ENCODE measurements around the gene AGBL5.

The AGBL5 gene

GRCh38 chr2:27086090-27086723, 34.7 kb downstream of the AGBL5 start:
- peak; percentile 96 for DNase-seq
- TF ChIP-seq EZH2 (optimal IDR thresholded peaks at IDR 0.05; ENCODE audit: low read depth, low read length) (no peak), CTCF (IDR thresholded peaks at IDR 0.05; ENCODE audit: low read length) (peak; percentile 63)
- Histone ChIP-seq H3F3A (ENCODE audit: insufficient read depth, low read length) (peaks cover 24% of the 10 kb centered on the region), H3K4me1 (ENCODE audit: low read length) (peaks cover 15% of the 10 kb centered on the region), H2AFZ (ENCODE audit: low read length) (peak overlapping the region; percentile 29), H3K27me3 (replicated peaks; ENCODE audit: insufficient read depth, low read length) (no peaks in the 10 kb centered on the region), H3K36me3 (replicated peaks; ENCODE audit: insufficient read depth, low read length) (no peaks in the 10 kb centered on the region), H3K4me2 (ENCODE audit: low read depth, low read length) (peak overlapping the region; percentile 59), H3K9me3 (replicated peaks; ENCODE audit: insufficient read depth, low read length) (no peaks in the 10 kb centered on the region), H4K20me1 (ENCODE audit: insufficient read depth, low read length) (no peaks in the 10 kb centered on the region), H3K27ac (ENCODE audit: low read length) (peak overlapping the region; percentile 46; the same call in 1 of the 2 replicates), H3K9ac (ENCODE audit: low read length) (peak overlapping the region; percentile 65), H3K79me2 (ENCODE audit: low read length) (peaks cover 24% of the 10 kb centered on the region), H3K9me2 (replicated peaks; ENCODE audit: insufficient read depth, low read length) (no peaks in the 10 kb centered on the region), H3K4me3 (ENCODE audit: low read length) (peak overlapping the region; percentile 64)

GRCh38 chr2:27086724-27087593, 35.5 kb downstream of the AGBL5 start, which contains the start of gene KHK:
TSS of gene KHK (plus strand) at chr2:27086772. CDS start at chr2:27087260, 488 bp downstream.
- Histone ChIP-seq H3K36me3 (replicated peaks; ENCODE audit: insufficient read depth, low read length) (no peaks in the 10 kb centered on the region), H2AFZ (ENCODE audit: low read length) (peak within 1 kb of the TSS; percentile 79), H3K27ac (ENCODE audit: low read length) (peak within 1 kb of the TSS; percentile 73), H3K4me2 (ENCODE audit: low read depth, low read length) (peak within 1 kb of the TSS; percentile 99), H4K20me1 (ENCODE audit: insufficient read depth, low read length) (no peaks in the 10 kb centered on the region), H3K4me3 (ENCODE audit: low read length) (peak within 1 kb of the TSS; percentile 84), H3K9me3 (replicated peaks; ENCODE audit: insufficient read depth, low read length) (no peaks in the 10 kb centered on the region), H3K27me3 (replicated peaks; ENCODE audit: insufficient read depth, low read length) (no peaks in the 10 kb centered on the region), H3F3A (ENCODE audit: insufficient read depth, low read length) (peaks cover 20% of the 10 kb centered on the region), H3K4me1 (ENCODE audit: low read length) (peaks cover 8% of the 10 kb centered on the region), H3K9me2 (replicated peaks; ENCODE audit: insufficient read depth, low read length) (no peaks in the 10 kb centered on the region), H3K9ac (ENCODE audit: low read length) (peak within 1 kb of the TSS; percentile 66), H3K79me2 (ENCODE audit: low read length) (peaks cover 21% of the 10 kb centered on the region)
- no peak for TF ChIP-seq EZH2 (optimal IDR thresholded peaks at IDR 0.05; ENCODE audit: low read depth, low read length)
- TF ChIP-seq CTCF (IDR thresholded peaks at IDR 0.05; ENCODE audit: low read length) = no peak
- no peak for TF ChIP-seq EZH2phosphoT487 (IDR thresholded peaks at IDR 0.05; ENCODE audit: low read length)
- DNase-seq = no peak

GRCh38 chr2:27087823-27088410, 36.4 kb downstream of the AGBL5 start:
- H3K79me2 ChIP-seq (ENCODE audit: low read length) = peaks cover 18% of the 10 kb centered on the region
- peak overlapping the region; percentile 99 for H3K4me2 ChIP-seq (ENCODE audit: low read depth, low read length)
- no peaks in the 10 kb centered on the region for H3K9me3 ChIP-seq (replicated peaks; ENCODE audit: insufficient read depth, low read length)
- H3K27me3 ChIP-seq (replicated peaks; ENCODE audit: insufficient read depth, low read length) = no peaks in the 10 kb centered on the region
- peaks cover 4% of the 10 kb centered on the region; the same call in 1 of the 2 replicates for H3K4me1 ChIP-seq (ENCODE audit: low read length)
- no peak for DNase-seq
- H4K20me1 ChIP-seq (ENCODE audit: insufficient read depth, low read length) = no peaks in the 10 kb centered on the region
- peak overlapping the region; percentile 84 for H3K4me3 ChIP-seq (ENCODE audit: low read length)
- H3F3A ChIP-seq (ENCODE audit: insufficient read depth, low read length) = peaks cover 20% of the 10 kb centered on the region
- H3K36me3 ChIP-seq (replicated peaks; ENCODE audit: insufficient read depth, low read length) = no peaks in the 10 kb centered on the region
- no peak overlapping the region for H2AFZ ChIP-seq (ENCODE audit: low read length)
- H3K9me2 ChIP-seq (replicated peaks; ENCODE audit: insufficient read depth, low read length) = no peaks in the 10 kb centered on the region
- TF ChIP-seq CTCF (IDR thresholded peaks at IDR 0.05; ENCODE audit: low read length) = no peak
- no peak for TF ChIP-seq EZH2phosphoT487 (IDR thresholded peaks at IDR 0.05; ENCODE audit: low read length)
- no peak for TF ChIP-seq EZH2 (optimal IDR thresholded peaks at IDR 0.05; ENCODE audit: low read depth, low read length)
- H3K9ac ChIP-seq (ENCODE audit: low read length) = no peak overlapping the region; the same call in 1 of the 2 replicates
- no peak overlapping the region for H3K27ac ChIP-seq (ENCODE audit: low read length)

All from MM.1S (cell line).